GM23338 (cell line): Measurements from ENCODE around the gene ATAD1. TPM values are rescaled to one million over a fixed set of nuclear protein-coding genes. Genes with fewer than 3 reads are reported as not detected.

ENCODE experiments used
- ATAC-seq: fragments of 200-7000 bp; cut with Tn5 transposase; 3 replicates; pipeline ENCODE4 v1.9.1; 2020
- DNase-seq: peaks from one replicate; pipeline ENCODE4 v3.0.0-alpha.2; 2015; ENCODE audit warnings: low spot score
- H2AFZ ChIP-seq: fragments of 200-600 bp; sonication (generic); 2 replicates; pipeline ENCODE4 v1.8.0; 2016; ENCODE audit warnings: antibody characterized with exemption, mild to moderate bottlenecking, moderate library complexity
- H3F3A ChIP-seq: fragments of 200-600 bp; sonication (generic); replicated peaks from 2 replicates; pipeline ENCODE4 v1.8.0; 2017; ENCODE audit warnings: antibody characterized with exemption, mixed run types, low read depth
- H3K27ac ChIP-seq: fragments of 200-600 bp; sonication (generic); 2 replicates; pipeline ENCODE4 v1.6.1; 2016; ENCODE audit warnings: low read depth
- H3K27me3 ChIP-seq: fragments of 200-600 bp; sonication (generic); 2 replicates; pipeline ENCODE4 v1.8.0; 2016; ENCODE audit warnings: mild to moderate bottlenecking, mixed run types, moderate library complexity; ENCODE audit not compliant: insufficient read depth
- H3K36me3 ChIP-seq: fragments of 200-600 bp; sonication (generic); 2 replicates; pipeline ENCODE4 v1.8.0; 2016; ENCODE audit warnings: mild to moderate bottlenecking; ENCODE audit not compliant: insufficient read depth
- H3K4me1 ChIP-seq: fragments of 200-600 bp; sonication (generic); 2 replicates; pipeline ENCODE4 v1.8.0; 2016; ENCODE audit warnings: mild to moderate bottlenecking, moderate library complexity; ENCODE audit not compliant: insufficient read depth
- H3K4me2 ChIP-seq: fragments of 200-600 bp; sonication (generic); 2 replicates; pipeline ENCODE4 v1.7.1; 2017; ENCODE audit warnings: mixed run types
- H3K4me3 ChIP-seq: fragments of 200-600 bp; sonication (generic); 2 replicates; pipeline ENCODE4 v1.6.1; 2016; ENCODE audit warnings: mixed run types
- H3K79me2 ChIP-seq: fragments of 200-600 bp; sonication (generic); replicated peaks from 2 replicates; pipeline ENCODE4 v1.8.0; 2017; ENCODE audit warnings: mild to moderate bottlenecking; ENCODE audit not compliant: insufficient read depth
- H3K9me2 ChIP-seq: fragments of 200-600 bp; sonication (generic); 2 replicates; pipeline ENCODE4 v1.8.0; 2017; ENCODE audit not compliant: insufficient read depth
- H4K20me1 ChIP-seq: fragments of 200-600 bp; sonication (generic); replicated peaks from 2 replicates; pipeline ENCODE4 v1.8.0; 2017; ENCODE audit warnings: mild to moderate bottlenecking; ENCODE audit not compliant: insufficient read depth
- H3K27ac Mint-ChIP-seq: 2 replicates; pipeline ENCODE4 v1.8.0; 2020; ENCODE audit warnings: inconsistent platforms, mild to moderate bottlenecking, moderate library complexity, mixed read lengths
- H3K27me3 Mint-ChIP-seq: 3 replicates; pipeline ENCODE4 v1.8.0; 2022; ENCODE audit warnings: low read depth, mild to moderate bottlenecking, moderate library complexity, mixed read lengths, inconsistent platforms; ENCODE audit not compliant: insufficient read depth, poor library complexity
- H3K36me3 Mint-ChIP-seq: 3 replicates; pipeline ENCODE4 v1.8.0; 2021; ENCODE audit warnings: low read depth, mild to moderate bottlenecking, inconsistent platforms, moderate library complexity, mixed read lengths
- H3K4me1 Mint-ChIP-seq: 3 replicates; pipeline ENCODE4 v1.8.0; 2020; ENCODE audit warnings: mild to moderate bottlenecking, inconsistent platforms, mixed read lengths
- H3K4me3 Mint-ChIP-seq: 3 replicates; pipeline ENCODE4 v1.8.0; 2021; ENCODE audit warnings: moderate library complexity, mild to moderate bottlenecking, inconsistent platforms, mixed read lengths
- H3K9me3 Mint-ChIP-seq: 3 replicates; pipeline ENCODE4 v1.8.0; 2020; ENCODE audit warnings: moderate library complexity, mild to moderate bottlenecking, inconsistent platforms, mixed read lengths
- CREB1 ChIP-seq: fragments of 250-450 bp; sonication (Bioruptor Pico); IDR thresholded peaks from 2 replicates; pipeline ENCODE4 v1.5.0; 2020; ENCODE audit warnings: low read depth, mild to moderate bottlenecking, moderate library complexity
- EZH2 ChIP-seq: fragments of 200-600 bp; sonication (generic); IDR thresholded peaks from one replicate; pipeline ENCODE4 v1.8.0; 2017; ENCODE audit warnings: antibody characterized with exemption, mild to moderate bottlenecking, low read depth; ENCODE audit not compliant: unreplicated experiment
- EZH2phosphoT487 ChIP-seq: fragments of 200-600 bp; sonication (generic); IDR thresholded peaks from one replicate; pipeline ENCODE4 v1.8.1; 2018; ENCODE audit warnings: antibody characterized with exemption; ENCODE audit not compliant: unreplicated experiment
- JUNB ChIP-seq: IDR thresholded peaks from one replicate; pipeline ENCODE4 v1.6.1; 2016; ENCODE audit warnings: antibody characterized with exemption; ENCODE audit not compliant: unreplicated experiment
- NANOG ChIP-seq: IDR thresholded peaks from 2 replicates; pipeline ENCODE4 v1.6.1; 2016; ENCODE audit warnings: antibody characterized with exemption, borderline replicate concordance
- POLR2AphosphoS5 ChIP-seq: IDR thresholded peaks from 2 replicates; pipeline ENCODE4 v1.6.1; 2016; ENCODE audit warnings: antibody characterized with exemption, low read depth
- STAT1 ChIP-seq: IDR thresholded peaks from one replicate; pipeline ENCODE4 v1.6.1; 2016; ENCODE audit warnings: antibody characterized with exemption; ENCODE audit not compliant: unreplicated experiment
- ZNF114 ChIP-seq: fragments of 250-450 bp; sonication (Bioruptor Pico); IDR thresholded peaks from 2 replicates; pipeline ENCODE4 v1.5.0; 2020; ENCODE audit warnings: mild to moderate bottlenecking, moderate library complexity
- ZNF331 ChIP-seq: fragments of 250-450 bp; sonication (Bioruptor Pico); IDR thresholded peaks from 2 replicates; pipeline ENCODE4 v1.5.0; 2020; ENCODE audit warnings: low read depth, mild to moderate bottlenecking, moderate library complexity
- polyA plus RNA-seq: library from polyadenylated mRNA; unstranded; fragments of >200 nt; fragmentation: Nextera tagmentation; extraction: Ambion mirVana; gene quantifications from 2 replicates; pipeline ENCODE4 v1.2.1, GENCODE V29; 2016
- total RNA-seq: library from RNA; depleted of rRNA; stranded (reverse); fragments of >200 nt; shearing (Covaris generic); gene quantifications from 2 replicates; pipeline ENCODE4 v1.2.3, GENCODE V29; 2014
- TF ChIP-seq, protein P1 (sequence below): IDR thresholded peaks from 2 replicates; pipeline ENCODE4 v1.6.1; 2016; ENCODE audit warnings: antibody characterized with exemption
- TF ChIP-seq, protein P2 (sequence below), 2 experiments: fragments of 200-600 bp in 1 of 2; sonication (generic) in 1 of 2; conservative IDR thresholded peaks; 2 replicates each; pipeline versions ENCODE4 v1.5.1 to v1.6.1; 2016 to 2017; ENCODE audit warnings: antibody characterized with exemption in 2 of 2, low read depth in 2 of 2, mild to moderate bottlenecking in 2 of 2, moderate library complexity in 1 of 2
- TF ChIP-seq, protein P3 (sequence below): fragments of 250-450 bp; sonication (Bioruptor Pico); IDR thresholded peaks from 2 replicates; pipeline ENCODE4 v1.5.0; 2020; ENCODE audit warnings: mild to moderate bottlenecking, moderate library complexity
- TF ChIP-seq, protein P4 (sequence below): IDR thresholded peaks from one replicate; pipeline ENCODE4 v1.6.1; 2018; ENCODE audit warnings: antibody characterized with exemption; ENCODE audit not compliant: unreplicated experiment

Gene ATAD1
- total and polyA plus RNA-seq, 2 experiments from 2014 or later, result 30.3 to 49.6 TPM

DNA sequence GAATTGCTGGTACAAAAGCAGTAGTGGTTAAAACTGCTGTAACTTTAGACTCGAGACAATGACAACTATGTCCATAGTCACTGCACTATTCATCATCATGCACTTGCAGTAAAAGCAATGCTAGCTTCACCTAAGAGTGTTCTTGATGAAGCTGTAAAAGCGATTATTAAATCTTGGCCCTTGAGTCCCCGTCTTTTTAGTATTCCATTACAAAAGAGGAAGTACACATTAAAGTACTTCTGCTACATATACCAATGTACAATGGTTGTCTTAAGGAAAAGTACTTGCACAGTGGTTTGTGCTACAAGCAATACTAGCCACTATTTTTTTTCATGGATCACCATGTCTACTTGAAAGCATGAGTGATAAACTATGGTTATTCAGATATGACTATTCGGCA, 78.3 kb downstream of the ATAD1 start:
- H3K27ac Mint-ChIP-seq, result no peak overlapping the region
- ATAC-seq, result no peak
- H3K9me3 Mint-ChIP-seq, result no peaks in the 10 kb centered on the region; the same call in 1 of the 3 replicates
- H3K4me1 ChIP-seq, result peaks cover 7% of the 10 kb centered on the region; the same call in 1 of the 2 replicates
- H3K27me3 ChIP-seq, result no peaks in the 10 kb centered on the region
- H3K4me3 Mint-ChIP-seq, result no peak overlapping the region
- H3K36me3 Mint-ChIP-seq, result peaks cover 12% of the 10 kb centered on the region
- H3K4me1 Mint-ChIP-seq, result peaks cover 19% of the 10 kb centered on the region
- no peak for DNase-seq
- H4K20me1 ChIP-seq, result no peaks in the 10 kb centered on the region
- H3K9me2 ChIP-seq, result no peaks in the 10 kb centered on the region; the same call in 1 of the 2 replicates
- H3K27me3 Mint-ChIP-seq, result no peaks in the 10 kb centered on the region
- H3K27ac ChIP-seq, result no peak overlapping the region
- no peaks in the 10 kb centered on the region for H3K79me2 ChIP-seq
- H2AFZ ChIP-seq, result no peak overlapping the region
- no peaks in the 10 kb centered on the region for H3K36me3 ChIP-seq
- TF ChIP-seq, protein P1, sequence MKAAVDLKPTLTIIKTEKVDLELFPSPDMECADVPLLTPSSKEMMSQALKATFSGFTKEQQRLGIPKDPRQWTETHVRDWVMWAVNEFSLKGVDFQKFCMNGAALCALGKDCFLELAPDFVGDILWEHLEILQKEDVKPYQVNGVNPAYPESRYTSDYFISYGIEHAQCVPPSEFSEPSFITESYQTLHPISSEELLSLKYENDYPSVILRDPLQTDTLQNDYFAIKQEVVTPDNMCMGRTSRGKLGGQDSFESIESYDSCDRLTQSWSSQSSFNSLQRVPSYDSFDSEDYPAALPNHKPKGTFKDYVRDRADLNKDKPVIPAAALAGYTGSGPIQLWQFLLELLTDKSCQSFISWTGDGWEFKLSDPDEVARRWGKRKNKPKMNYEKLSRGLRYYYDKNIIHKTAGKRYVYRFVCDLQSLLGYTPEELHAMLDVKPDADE, result no peak
- TF ChIP-seq POLR2AphosphoS5, result no peak
- no peak for TF ChIP-seq CREB1
- no peak for TF ChIP-seq STAT1
- no peak for TF ChIP-seq NANOG
- no peak for TF ChIP-seq EZH2phosphoT487
- TF ChIP-seq, protein P2, sequence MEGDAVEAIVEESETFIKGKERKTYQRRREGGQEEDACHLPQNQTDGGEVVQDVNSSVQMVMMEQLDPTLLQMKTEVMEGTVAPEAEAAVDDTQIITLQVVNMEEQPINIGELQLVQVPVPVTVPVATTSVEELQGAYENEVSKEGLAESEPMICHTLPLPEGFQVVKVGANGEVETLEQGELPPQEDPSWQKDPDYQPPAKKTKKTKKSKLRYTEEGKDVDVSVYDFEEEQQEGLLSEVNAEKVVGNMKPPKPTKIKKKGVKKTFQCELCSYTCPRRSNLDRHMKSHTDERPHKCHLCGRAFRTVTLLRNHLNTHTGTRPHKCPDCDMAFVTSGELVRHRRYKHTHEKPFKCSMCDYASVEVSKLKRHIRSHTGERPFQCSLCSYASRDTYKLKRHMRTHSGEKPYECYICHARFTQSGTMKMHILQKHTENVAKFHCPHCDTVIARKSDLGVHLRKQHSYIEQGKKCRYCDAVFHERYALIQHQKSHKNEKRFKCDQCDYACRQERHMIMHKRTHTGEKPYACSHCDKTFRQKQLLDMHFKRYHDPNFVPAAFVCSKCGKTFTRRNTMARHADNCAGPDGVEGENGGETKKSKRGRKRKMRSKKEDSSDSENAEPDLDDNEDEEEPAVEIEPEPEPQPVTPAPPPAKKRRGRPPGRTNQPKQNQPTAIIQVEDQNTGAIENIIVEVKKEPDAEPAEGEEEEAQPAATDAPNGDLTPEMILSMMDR (conservative IDR thresholded peaks at IDR 0.05; ENCODE audit: low read depth in 2 of 2), result no peak
- TF ChIP-seq, protein P3, sequence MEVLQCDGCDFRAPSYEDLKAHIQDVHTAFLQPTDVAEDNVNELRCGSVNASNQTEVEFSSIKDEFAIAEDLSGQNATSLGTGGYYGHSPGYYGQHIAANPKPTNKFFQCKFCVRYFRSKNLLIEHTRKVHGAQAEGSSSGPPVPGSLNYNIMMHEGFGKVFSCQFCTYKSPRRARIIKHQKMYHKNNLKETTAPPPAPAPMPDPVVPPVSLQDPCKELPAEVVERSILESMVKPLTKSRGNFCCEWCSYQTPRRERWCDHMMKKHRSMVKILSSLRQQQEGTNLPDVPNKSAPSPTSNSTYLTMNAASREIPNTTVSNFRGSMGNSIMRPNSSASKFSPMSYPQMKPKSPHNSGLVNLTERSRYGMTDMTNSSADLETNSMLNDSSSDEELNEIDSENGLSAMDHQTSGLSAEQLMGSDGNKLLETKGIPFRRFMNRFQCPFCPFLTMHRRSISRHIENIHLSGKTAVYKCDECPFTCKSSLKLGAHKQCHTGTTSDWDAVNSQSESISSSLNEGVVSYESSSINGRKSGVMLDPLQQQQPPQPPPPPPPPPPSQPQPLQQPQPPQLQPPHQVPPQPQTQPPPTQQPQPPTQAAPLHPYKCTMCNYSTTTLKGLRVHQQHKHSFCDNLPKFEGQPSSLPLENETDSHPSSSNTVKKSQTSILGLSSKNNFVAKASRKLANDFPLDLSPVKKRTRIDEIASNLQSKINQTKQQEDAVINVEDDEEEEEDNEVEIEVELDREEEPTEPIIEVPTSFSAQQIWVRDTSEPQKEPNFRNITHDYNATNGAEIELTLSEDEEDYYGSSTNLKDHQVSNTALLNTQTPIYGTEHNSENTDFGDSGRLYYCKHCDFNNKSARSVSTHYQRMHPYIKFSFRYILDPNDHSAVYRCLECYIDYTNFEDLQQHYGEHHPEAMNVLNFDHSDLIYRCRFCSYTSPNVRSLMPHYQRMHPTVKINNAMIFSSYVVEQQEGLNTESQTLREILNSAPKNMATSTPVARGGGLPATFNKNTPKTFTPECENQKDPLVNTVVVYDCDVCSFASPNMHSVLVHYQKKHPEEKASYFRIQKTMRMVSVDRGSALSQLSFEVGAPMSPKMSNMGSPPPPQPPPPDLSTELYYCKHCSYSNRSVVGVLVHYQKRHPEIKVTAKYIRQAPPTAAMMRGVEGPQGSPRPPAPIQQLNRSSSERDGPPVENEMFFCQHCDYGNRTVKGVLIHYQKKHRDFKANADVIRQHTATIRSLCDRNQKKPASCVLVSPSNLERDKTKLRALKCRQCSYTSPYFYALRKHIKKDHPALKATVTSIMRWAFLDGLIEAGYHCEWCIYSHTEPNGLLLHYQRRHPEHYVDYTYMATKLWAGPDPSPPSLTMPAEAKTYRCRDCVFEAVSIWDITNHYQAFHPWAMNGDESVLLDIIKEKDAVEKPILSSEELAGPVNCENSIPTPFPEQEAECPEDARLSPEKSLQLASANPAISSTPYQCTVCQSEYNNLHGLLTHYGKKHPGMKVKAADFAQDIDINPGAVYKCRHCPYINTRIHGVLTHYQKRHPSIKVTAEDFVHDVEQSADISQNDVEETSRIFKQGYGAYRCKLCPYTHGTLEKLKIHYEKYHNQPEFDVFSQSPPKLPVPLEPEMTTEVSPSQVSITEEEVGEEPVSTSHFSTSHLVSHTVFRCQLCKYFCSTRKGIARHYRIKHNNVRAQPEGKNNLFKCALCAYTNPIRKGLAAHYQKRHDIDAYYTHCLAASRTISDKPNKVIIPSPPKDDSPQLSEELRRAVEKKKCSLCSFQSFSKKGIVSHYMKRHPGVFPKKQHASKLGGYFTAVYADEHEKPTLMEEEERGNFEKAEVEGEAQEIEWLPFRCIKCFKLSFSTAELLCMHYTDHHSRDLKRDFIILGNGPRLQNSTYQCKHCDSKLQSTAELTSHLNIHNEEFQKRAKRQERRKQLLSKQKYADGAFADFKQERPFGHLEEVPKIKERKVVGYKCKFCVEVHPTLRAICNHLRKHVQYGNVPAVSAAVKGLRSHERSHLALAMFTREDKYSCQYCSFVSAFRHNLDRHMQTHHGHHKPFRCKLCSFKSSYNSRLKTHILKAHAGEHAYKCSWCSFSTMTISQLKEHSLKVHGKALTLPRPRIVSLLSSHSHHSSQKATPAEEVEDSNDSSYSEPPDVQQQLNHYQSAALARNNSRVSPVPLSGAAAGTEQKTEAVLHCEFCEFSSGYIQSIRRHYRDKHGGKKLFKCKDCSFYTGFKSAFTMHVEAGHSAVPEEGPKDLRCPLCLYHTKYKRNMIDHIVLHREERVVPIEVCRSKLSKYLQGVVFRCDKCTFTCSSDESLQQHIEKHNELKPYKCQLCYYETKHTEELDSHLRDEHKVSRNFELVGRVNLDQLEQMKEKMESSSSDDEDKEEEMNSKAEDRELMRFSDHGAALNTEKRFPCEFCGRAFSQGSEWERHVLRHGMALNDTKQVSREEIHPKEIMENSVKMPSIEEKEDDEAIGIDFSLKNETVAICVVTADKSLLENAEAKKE (CRISPR knock-in tag), result no peak
- no peak for TF ChIP-seq JUNB
- no peak for TF ChIP-seq ZNF114
- no peak for TF ChIP-seq EZH2
- no peak for TF ChIP-seq ZNF331
- TF ChIP-seq, protein P4, sequence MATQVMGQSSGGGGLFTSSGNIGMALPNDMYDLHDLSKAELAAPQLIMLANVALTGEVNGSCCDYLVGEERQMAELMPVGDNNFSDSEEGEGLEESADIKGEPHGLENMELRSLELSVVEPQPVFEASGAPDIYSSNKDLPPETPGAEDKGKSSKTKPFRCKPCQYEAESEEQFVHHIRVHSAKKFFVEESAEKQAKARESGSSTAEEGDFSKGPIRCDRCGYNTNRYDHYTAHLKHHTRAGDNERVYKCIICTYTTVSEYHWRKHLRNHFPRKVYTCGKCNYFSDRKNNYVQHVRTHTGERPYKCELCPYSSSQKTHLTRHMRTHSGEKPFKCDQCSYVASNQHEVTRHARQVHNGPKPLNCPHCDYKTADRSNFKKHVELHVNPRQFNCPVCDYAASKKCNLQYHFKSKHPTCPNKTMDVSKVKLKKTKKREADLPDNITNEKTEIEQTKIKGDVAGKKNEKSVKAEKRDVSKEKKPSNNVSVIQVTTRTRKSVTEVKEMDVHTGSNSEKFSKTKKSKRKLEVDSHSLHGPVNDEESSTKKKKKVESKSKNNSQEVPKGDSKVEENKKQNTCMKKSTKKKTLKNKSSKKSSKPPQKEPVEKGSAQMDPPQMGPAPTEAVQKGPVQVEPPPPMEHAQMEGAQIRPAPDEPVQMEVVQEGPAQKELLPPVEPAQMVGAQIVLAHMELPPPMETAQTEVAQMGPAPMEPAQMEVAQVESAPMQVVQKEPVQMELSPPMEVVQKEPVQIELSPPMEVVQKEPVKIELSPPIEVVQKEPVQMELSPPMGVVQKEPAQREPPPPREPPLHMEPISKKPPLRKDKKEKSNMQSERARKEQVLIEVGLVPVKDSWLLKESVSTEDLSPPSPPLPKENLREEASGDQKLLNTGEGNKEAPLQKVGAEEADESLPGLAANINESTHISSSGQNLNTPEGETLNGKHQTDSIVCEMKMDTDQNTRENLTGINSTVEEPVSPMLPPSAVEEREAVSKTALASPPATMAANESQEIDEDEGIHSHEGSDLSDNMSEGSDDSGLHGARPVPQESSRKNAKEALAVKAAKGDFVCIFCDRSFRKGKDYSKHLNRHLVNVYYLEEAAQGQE, result no peak
- H3F3A ChIP-seq, result no peaks in the 10 kb centered on the region
- no peak overlapping the region for H3K4me3 ChIP-seq
- H3K4me2 ChIP-seq, result no peak overlapping the region
